Heart left ventricle (tissue), 16 donors: ENCODE data around the gene NYAP1. TPM values are rescaled to one million over a fixed set of nuclear protein-coding genes. Genes with fewer than 3 reads are reported as not detected.
A peak's percentile ranks its signal among the peaks of the same experiment; 100 is the strongest.

ENCODE experiments used
- ATAC-seq, 4 donors: fragments of 200-7000 bp; cut with Tn5 transposase; one replicate each; pipeline ENCODE4 v1.9.1; 2020 to 2022; ENCODE audit warnings: moderate library complexity in 4 of 4, mild to moderate bottlenecking in 3 of 4, moderate number of reproducible peaks in 1 of 4
- DNase-seq, 5 donors: peaks; one replicate each; pipeline ENCODE4 v3.0.0-alpha.2; 2020
- H3K27ac ChIP-seq, 12 donors: fragments of 200-600 bp; sonication (generic) in 4 of 12; one replicate each; pipeline versions ENCODE4 v1.5.0 to v1.8.0; 2016 to 2022; ENCODE audit warnings: mild to moderate bottlenecking in 2 of 12
- H3K27me3 ChIP-seq, 9 donors: fragments of 200-600 bp; sonication (generic) in 2 of 9; one replicate each; pipeline versions ENCODE4 v1.5.1 to v1.8.0; 2016 to 2022; ENCODE audit warnings: mild to moderate bottlenecking in 3 of 9
- H3K36me3 ChIP-seq, 9 donors: fragments of 200-600 bp; sonication (generic) in 2 of 9; one replicate each; pipeline versions ENCODE4 v1.5.0 to v1.8.0; 2018 to 2022; ENCODE audit warnings: mild to moderate bottlenecking in 2 of 9
- H3K4me1 ChIP-seq, 12 donors: fragments of 200-600 bp; sonication (generic) in 4 of 12; one replicate each; pipeline versions ENCODE4 v1.5.0 to v1.8.0; 2016 to 2022; ENCODE audit warnings: mild to moderate bottlenecking in 3 of 12
- H3K4me3 ChIP-seq, 12 donors: fragments of 200-600 bp; sonication (generic) in 4 of 12; one replicate each; pipeline versions ENCODE4 v1.5.0 to v1.8.0; 2017 to 2022; ENCODE audit warnings: mild to moderate bottlenecking in 9 of 12, moderate library complexity in 4 of 12
- H3K9me3 ChIP-seq, 12 donors: fragments of 200-600 bp; sonication (generic) in 4 of 12; one replicate each; pipeline versions ENCODE4 v1.5.0 to v1.8.0; 2016 to 2022; ENCODE audit warnings: mild to moderate bottlenecking in 1 of 12
- CTCF ChIP-seq, 12 donors: fragments of 200-600 bp; sonication (generic) in 4 of 12; IDR thresholded peaks; one replicate each; pipeline versions ENCODE4 v1.5.0 to v1.8.0; 2018 to 2022; ENCODE audit warnings: antibody characterized with exemption in 12 of 12, mild to moderate bottlenecking in 5 of 12
- POLR2A ChIP-seq, 2 donors: fragments of 450-650 bp; IDR thresholded peaks; one replicate each; pipeline ENCODE4 v1.6.1; 2017; ENCODE audit warnings: antibody characterized with exemption in 2 of 2, mild to moderate bottlenecking in 2 of 2, moderate library complexity in 2 of 2
- WGBS, 4 donors: extraction: QIAGEN DNeasy Blood & Tissue Kit in 2 of 4; methylation state at CpG; one replicate each; pipeline versions ENCODE4 v1.1.5 to v1.1.7; 2013 to 2018; 5-methylcytosine and 5-hydroxymethylcytosine counted together
- intact Hi-C, 10 donors: fragments of 100-400 bp; cut with DNase I; formaldehyde crosslinking; loops; one replicate each; pipeline versions ENCODE4 v1.11.1 to v1.14.2; 2022
- polyA plus RNA-seq, 2 donors: library from polyadenylated mRNA; stranded (reverse); fragments of 200-250 nt; gene quantifications; one replicate each; pipeline ENCODE4 v1.2.3, GENCODE V29; 2013
- total RNA-seq, 9 donors: library from RNA; depleted of rRNA in 2 of 9; stranded (reverse); fragments of >200 nt in 2 of 9; fragmentation: NEBNext Ultra II Directional in 3 of 9; extraction: Animal tissue kit (Norgen Biotek cat#: 25700) in 3 of 9; gene quantifications; one replicate each; pipeline versions ENCODE4 v1.1.0 to v1.2.4, GENCODE V29; 2016 to 2023
- donor health status: ischemic (EF 13 %, LVEDD 7.1; RV severe dilation, severe dysfunction).
- donor health status: healthy with polysubstance abuse.
- donor health status: DM: no; HTN: yes; CAD: no.
- donor health status: DM: no; HTN: no; CAD: no.
- donor health status: ischemic (EF 25% LVEDD 6.9; RV normal size, moderate dysfunction).
- donor health status: ischemic (EF 25% LVEDD 5.7; RV mildly dilated, moderate dysfunction).
- donor health status: healthy.
- donor health status: DM: yes; HTN: yes; CAD: no.
- donor health status: ischemic (EF 35%, LVEDD 5.7; RV mildly dilated, moderate dysfunction).
- donor health status: nonischemic (EF 11% LVEDD 7.7; RV severe dilation, severe dysfunction).
- donor health status: DM: yes; HTN: yes; CAD: no.
- donor health status: PGD.
- donor health status: ischemic (EF 29% LVEDD 5.4; RV normal size, mild dysfunction).
- donor health status: nonischemic (EF 23%, LVEDD 6.1; RV moderate dilation, normal function).

NYAP1 gene
- total and polyA plus RNA-seq, 11 donors, result 0.16 to 1.1 (median 0.40) TPM; not detected in 3

GRCh38 chr7:100485471-100485876 lies 1.7 kb downstream of the NYAP1 start:
- DNase-seq (no peak), ATAC-seq (peak in 1 of 4 donors; percentile 21)
- 56 to 75% (median 60%) methylated on average over 4 of the region's 4 CpGs for WGBS, 4 donors
- H3K4me1 ChIP-seq, result peaks cover 0 to 27% (median 7%) of the 10 kb centered on the region in 12 donors
- no peak overlapping the region for H3K27ac ChIP-seq
- intact Hi-C loops, result loop anchor here in 1 of 10 donors (5.0 kb wide), 1 partner anchor 52 kb away; the partner anchor contains the start of gene AGFG2
- H3K27me3 ChIP-seq, result no peaks in the 10 kb centered on the region
- no peak overlapping the region for H3K4me3 ChIP-seq
- no peaks in the 10 kb centered on the region for H3K9me3 ChIP-seq
- no peaks in the 10 kb centered on the region for H3K36me3 ChIP-seq
- no peak for TF ChIP-seq POLR2A (IDR thresholded peaks at IDR 0.05)
- TF ChIP-seq CTCF (IDR thresholded peaks at IDR 0.05), result no peak

GRCh38 chr7:100486111-100486636 lies 2.4 kb downstream of the NYAP1 start:
- Histone ChIP-seq H3K4me3 (no peak overlapping the region), H3K4me1 (peaks cover 0 to 27% (median 7%) of the 10 kb centered on the region in 12 donors), H3K27ac (no peak overlapping the region), H3K27me3 (no peaks in the 10 kb centered on the region), H3K9me3 (no peaks in the 10 kb centered on the region), H3K36me3 (no peaks in the 10 kb centered on the region)
- WGBS, 4 donors, result 86 to 92% (median 89%) methylated on average over 5 of the region's 5 CpGs
- peak in 1 of 5 donors; percentile 21 for DNase-seq
- no peak for ATAC-seq
- TF ChIP-seq CTCF (IDR thresholded peaks at IDR 0.05) (no peak), POLR2A (IDR thresholded peaks at IDR 0.05) (no peak)
- intact Hi-C loops, result loop anchor here in 1 of 10 donors (5.0 kb wide), 1 partner anchor 51 kb away; the partner anchor contains the start of gene AGFG2

GRCh38 chr7:100486753-100487446 lies 3.2 kb downstream of the NYAP1 start:
- DNase-seq (peak in 1 of 5 donors; percentile 13), ATAC-seq (no peak)
- H3K9me3 ChIP-seq, result no peaks in the 10 kb centered on the region
- H3K4me3 ChIP-seq, result no peak overlapping the region
- WGBS, 4 donors, result 82 to 88% (median 86%) methylated on average over 27 to 30 of the region's 30 CpGs
- no peaks in the 10 kb centered on the region for H3K27me3 ChIP-seq
- peaks cover 0 to 27% (median 7%) of the 10 kb centered on the region in 12 donors for H3K4me1 ChIP-seq
- no peaks in the 10 kb centered on the region for H3K36me3 ChIP-seq
- TF ChIP-seq POLR2A (IDR thresholded peaks at IDR 0.05), result no peak
- no peak for TF ChIP-seq CTCF (IDR thresholded peaks at IDR 0.05)
- intact Hi-C loops, result loop anchor here in 1 of 10 donors (5.0 kb wide), 1 partner anchor 50 kb away; the partner anchor contains the start of gene AGFG2
- H3K27ac ChIP-seq, result no peak overlapping the region
